Endothelial cell of umbilical vein (primary cell): Measurements from ENCODE around the gene PDE4C. TPM values are rescaled to one million over a fixed set of nuclear protein-coding genes. Genes with fewer than 3 reads are reported as not detected.

Experiments used
- BruUV-seq: library from RNA; stranded (reverse); fragments of 400-500 nt; replicated peaks from 2 replicates; lab custom pipeline; 2021; lab: Mats Ljungman, UMichigan
- CTCF ChIA-PET: fragments of 300-600, 350-600 bp; sonication (Branson Sonifier 250); formaldehyde crosslinking; loops from one replicate; lab custom pipeline; 2021; ENCODE audit warnings: antibody characterized with exemption, inconsistent platforms; lab: Charles Lee
- POLR2A ChIA-PET: fragments of 300-600, 350-600 bp; sonication (Branson Sonifier 250); formaldehyde crosslinking; loops from one replicate; lab custom pipeline; 2021; ENCODE audit warnings: antibody characterized with exemption, inconsistent platforms; lab: Charles Lee
- DNase-seq: peaks from one replicate; pipeline ENCODE4 v3.0.0-alpha.2; 2011; ENCODE audit warnings: low read depth, low spot score
- FAIRE-seq: peaks from 2 replicates; lab custom pipeline; 2011; peaks lifted over from hg19 to GRCh38; lab: Jason Lieb, UNC
- H2AFZ ChIP-seq: 2 replicates; pipeline ENCODE4 v1.6.0; 2012; ENCODE audit warnings: low read depth, low read length, control low read depth, inconsistent platforms
- H3K27ac ChIP-seq: 2 replicates; pipeline ENCODE4 v1.5.1; 2011; ENCODE audit warnings: low read depth, mild to moderate bottlenecking, control low read depth, low read length, moderate library complexity; ENCODE audit not compliant: insufficient read depth
- H3K27me3 ChIP-seq, 2 experiments: 2 replicates each; pipeline versions ENCODE4 v1.6.0 to v1.6.1; 2011; ENCODE audit warnings: low read length in 2 of 2, mixed read lengths in 1 of 2; ENCODE audit not compliant: control insufficient read depth in 2 of 2, insufficient read depth in 2 of 2
- H3K36me3 ChIP-seq, 2 experiments: 2 replicates in 1 of 2; 3 replicates in 1 of 2; pipeline ENCODE4 v1.5.1; 2011; ENCODE audit warnings: low read length in 2 of 2, mild to moderate bottlenecking in 1 of 2, moderate library complexity in 1 of 2; ENCODE audit not compliant: control insufficient read depth in 2 of 2, insufficient read depth in 2 of 2; ENCODE audit errors: extremely low read depth in 1 of 2
- H3K4me1 ChIP-seq: 3 replicates; pipeline ENCODE4 v1.5.1; 2011; ENCODE audit warnings: mild to moderate bottlenecking, low read length; ENCODE audit not compliant: control insufficient read depth, insufficient read depth; ENCODE audit errors: extremely low read depth
- H3K4me2 ChIP-seq: 2 replicates; pipeline ENCODE4 v1.6.1; 2011; ENCODE audit warnings: low read length, control low read depth, mixed read lengths; ENCODE audit not compliant: insufficient read depth
- H3K4me3 ChIP-seq, 3 experiments: fragments of 200-600 bp in 1 of 3; sonication (generic), shearing (Covaris generic) in 1 of 3; replicated peaks in 1 of 3; 2 replicates each; pipeline ENCODE4 v1.5.1; 2011 to 2016; ENCODE audit warnings: control low read depth in 3 of 3, low read length in 3 of 3, mild to moderate bottlenecking in 2 of 3, inconsistent platforms in 1 of 3, low read depth in 1 of 3, moderate library complexity in 1 of 3; ENCODE audit not compliant: insufficient read depth in 1 of 3
- H3K79me2 ChIP-seq: 2 replicates; pipeline ENCODE4 v1.6.0; 2012; ENCODE audit warnings: low read length, inconsistent platforms; ENCODE audit not compliant: control insufficient read depth, insufficient read depth
- H3K9ac ChIP-seq: replicated peaks from 2 replicates; pipeline ENCODE3; 2011; ENCODE audit warnings: low read length, control low read depth; ENCODE audit not compliant: insufficient read depth; ENCODE audit errors: extremely low read depth
- H3K9me1 ChIP-seq: replicated peaks from 3 replicates; pipeline ENCODE4 v1.6.0; 2011; ENCODE audit warnings: mild to moderate bottlenecking, low read length; ENCODE audit not compliant: control insufficient read depth, insufficient read depth; ENCODE audit errors: extremely low read depth
- H3K9me3 ChIP-seq: replicated peaks from 2 replicates; pipeline ENCODE4 v1.5.1; 2012; ENCODE audit warnings: low read length, inconsistent platforms; ENCODE audit not compliant: control insufficient read depth, insufficient read depth
- H4K20me1 ChIP-seq: replicated peaks from 2 replicates; pipeline ENCODE3; 2011; ENCODE audit warnings: mild to moderate bottlenecking, low read length; ENCODE audit not compliant: control insufficient read depth, insufficient read depth; ENCODE audit errors: extremely low read depth
- MYC ChIP-seq: IDR thresholded peaks from one replicate; pipeline ENCODE4 v1.6.1; 2011; ENCODE audit warnings: mild to moderate bottlenecking, low read depth, low read length
- POLR2AphosphoS5 ChIP-seq: IDR thresholded peaks from 2 replicates; pipeline ENCODE4 v1.6.1; 2012; ENCODE audit warnings: low read depth, mild to moderate bottlenecking, control low read depth, low read length, moderate library complexity; ENCODE audit not compliant: insufficient read depth
- dilution Hi-C: fragments of 300-500 bp; cut with MboI; formaldehyde crosslinking; loops from one replicate; pipeline ENCODE4 v1.15.0; 2019; ENCODE audit warnings: low sequenced_read_pairs; ENCODE audit not compliant: extremely low pct_ligation_motif_present
- intact Hi-C: fragments of 100-400 bp; cut with micrococcal nuclease; formaldehyde crosslinking; loops from one replicate; pipeline ENCODE4 v1.10.0; 2022
- polyA plus RNA-seq, 4 experiments: library from polyadenylated mRNA; depleted of rRNA in 3 of 4; stranded (reverse) in 3 of 4; unstranded in 1 of 4; fragments of >200 nt; gene quantifications; 2 replicates each; pipeline versions ENCODE4 v1.2.1 to v1.2.3, GENCODE V29; 2011 to 2012; ENCODE audit warnings: missing spikeins in 1 of 4
- total RNA-seq: library from RNA; stranded (reverse); gene quantifications from 2 replicates; pipeline ENCODE4 v1.2.3, GENCODE V29; 2021

The PDE4C gene
- total and polyA plus RNA-seq, 2 donors (not counting 3 experiments of a cell fraction or from before 2014, with no cell fraction given) = 0.29 to 0.97 TPM

DNA sequence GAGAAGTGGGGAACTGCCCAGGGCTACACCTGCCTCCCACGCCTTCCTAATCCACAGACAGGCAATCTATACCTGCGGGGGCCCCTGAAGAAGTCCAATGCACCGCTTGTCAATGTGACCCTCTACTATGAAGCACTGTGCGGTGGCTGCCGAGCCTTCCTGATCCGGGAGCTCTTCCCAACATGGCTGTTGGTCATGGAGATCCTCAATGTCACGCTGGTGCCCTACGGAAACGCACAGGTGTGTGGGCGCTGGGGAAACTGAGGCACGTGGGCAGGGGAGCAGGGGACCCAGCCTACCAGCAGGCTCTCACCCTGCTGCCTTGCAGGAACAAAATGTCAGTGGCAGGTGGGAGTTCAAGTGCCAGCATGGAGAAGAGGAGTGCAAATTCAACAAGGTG is 51.3 kb downstream of the PDE4C start:
- CTCF ChIA-PET = interaction anchor here (1.5 kb wide), 1 partner anchor 62 kb away, joined by 14 read pairs; no protein-coding TSS in a partner anchor
- Histone ChIP-seq H3K79me2 (no peaks in the 10 kb centered on the region), H3K4me3 (no peak overlapping the region)

More for the DNA sequence above, 51.3 kb downstream of the PDE4C start:
- POLR2A ChIA-PET = no interaction called here
- Histone ChIP-seq H3K36me3 (no peaks in the 10 kb centered on the region), H3K9me1 (no peaks in the 10 kb centered on the region), H2AFZ (no peak overlapping the region), H3K4me2 (no peak overlapping the region), H3K9ac (no peak overlapping the region), H3K27me3 (peaks cover 0 to 2% of the 10 kb centered on the region in 2 experiments), H4K20me1 (no peaks in the 10 kb centered on the region), H3K27ac (no peak overlapping the region), H3K4me1 (peaks cover 3% of the 10 kb centered on the region), H3K9me3 (no peaks in the 10 kb centered on the region)
- intact Hi-C loops (no loop called here), dilution Hi-C loops (no loop called here)
- DNase-seq (no peak), FAIRE-seq (no peak)
- BruUV-seq = no TSS peak
- TF ChIP-seq POLR2AphosphoS5 = no peak
- TF ChIP-seq MYC = no peak

Other genes with a start within 250 kb of the PDE4C start
- gene ARRDC2, start 218.3 kb downstream of the PDE4C start, total RNA-seq = 17.2 and 17.4 TPM in 2 replicates
- gene ARRDC2, start 218.3 kb downstream of the PDE4C start, polyA plus RNA-seq = 10.2 and 12.4 TPM in 2 replicates
- not detected in 2 replicates for gene IL12RB1, start 139.5 kb downstream of the PDE4C start, total RNA-seq
- not detected in 2 replicates for gene IL12RB1, start 139.5 kb downstream of the PDE4C start, polyA plus RNA-seq
- gene MAST3, start 128.7 kb downstream of the PDE4C start, total RNA-seq = 2.7 and 4.2 TPM in 2 replicates
- 1.5 TPM in 2 replicates for gene MAST3, start 128.7 kb downstream of the PDE4C start, polyA plus RNA-seq
- gene PIK3R2, start 73.3 kb downstream of the PDE4C start, total RNA-seq = 14.4 and 15.2 TPM in 2 replicates
- 7.5 and 8.1 TPM in 2 replicates for gene PIK3R2, start 73.3 kb downstream of the PDE4C start, polyA plus RNA-seq
- gene IFI30, start 52.6 kb downstream of the PDE4C start, total RNA-seq = 0.74 and 1.1 TPM in 2 replicates
- gene IFI30, start 52.6 kb downstream of the PDE4C start, polyA plus RNA-seq = 1.6 and 2.1 TPM in 2 replicates
- gene MPV17L2, start 33.2 kb downstream of the PDE4C start, total RNA-seq = 13.8 and 16.1 TPM in 2 replicates
- 27.6 and 38.4 TPM in 2 replicates for gene MPV17L2, start 33.2 kb downstream of the PDE4C start, polyA plus RNA-seq
- gene RAB3A, start 22.4 kb downstream of the PDE4C start, total RNA-seq = 0.88 and 1.9 TPM in 2 replicates
- gene RAB3A, start 22.4 kb downstream of the PDE4C start, polyA plus RNA-seq = 0.86 and 0.90 TPM in 2 replicates
- 2.2 and 3.0 TPM in 2 replicates for gene IQCN, start 48.0 kb upstream of the PDE4C start, total RNA-seq
- gene IQCN, start 48.0 kb upstream of the PDE4C start, polyA plus RNA-seq = 1.5 and 2.1 TPM in 2 replicates
- gene JUND, start 55.2 kb upstream of the PDE4C start, total RNA-seq = 130 and 137 TPM in 2 replicates
- 91.4 and 134 TPM in 2 replicates for gene JUND, start 55.2 kb upstream of the PDE4C start, polyA plus RNA-seq
- gene LSM4, start 96.6 kb upstream of the PDE4C start, total RNA-seq = 103 and 118 TPM in 2 replicates
- 105 and 119 TPM in 2 replicates for gene LSM4, start 96.6 kb upstream of the PDE4C start, polyA plus RNA-seq
- 27.2 and 30.5 TPM in 2 replicates for gene PGPEP1, start 114.2 kb upstream of the PDE4C start, total RNA-seq
- gene PGPEP1, start 114.2 kb upstream of the PDE4C start, polyA plus RNA-seq = 9.9 and 13.2 TPM in 2 replicates
- gene GDF15, start 159.7 kb upstream of the PDE4C start, total RNA-seq = 140 and 165 TPM in 2 replicates
- gene GDF15, start 159.7 kb upstream of the PDE4C start, polyA plus RNA-seq = 206 and 343 TPM in 2 replicates
- not detected in 2 replicates for gene LRRC25, start 171.2 kb upstream of the PDE4C start, total RNA-seq
- gene LRRC25, start 171.2 kb upstream of the PDE4C start, polyA plus RNA-seq = not detected in 2 replicates
- 140 and 151 TPM in 2 replicates for gene SSBP4, start 193.0 kb upstream of the PDE4C start, total RNA-seq
- 89.6 and 116 TPM in 2 replicates for gene SSBP4, start 193.0 kb upstream of the PDE4C start, polyA plus RNA-seq
- gene ISYNA1, start 211.7 kb upstream of the PDE4C start, total RNA-seq = 70.2 and 74.1 TPM in 2 replicates
- 69.0 and 85.0 TPM in 2 replicates for gene ISYNA1, start 211.7 kb upstream of the PDE4C start, polyA plus RNA-seq